Activated CD8-positive, alpha-beta memory T cell treated with anti-CD3 and anti-CD28 coated beads for 4 hours (primary cell): ENCODE measurements around the gene THSD4.
"Not testable (repeated sequence)": the region's sequence is repeated elsewhere in the genome, so short reads cannot be mapped to it uniquely, and the experiment has no call there.

ENCODE experiments used
- DNase-seq, 2 donors: peaks; one replicate each; pipeline ENCODE4 v3.0.0-alpha.2; 2020; ENCODE audit warnings: low read depth in 2 of 2

THSD4 gene

GRCh38 chr15:71256934-71257664 is 141.8 kb downstream of the THSD4 start:
- no peak for DNase-seq

- DNase-seq = no peak
Observed at GRCh38 chr15:71259866-71260265, 144.6 kb downstream of the THSD4 start.

- DNase-seq = no peak
Observed at GRCh38 chr15:71261418-71261817, 146.1 kb downstream of the THSD4 start.

GRCh38 chr15:71261909-71262308 is 146.6 kb downstream of the THSD4 start:
- no peak for DNase-seq

GRCh38 chr15:71262599-71262998 is 147.3 kb downstream of the THSD4 start:
- DNase-seq = no peak

- DNase-seq = not testable (repeated sequence)
Observed at GRCh38 chr15:71265606-71266005, 150.3 kb downstream of the THSD4 start.

- no peak for DNase-seq
Observed at GRCh38 chr15:71271327-71271726, 156.1 kb downstream of the THSD4 start.

- DNase-seq = no peak
Observed at GRCh38 chr15:71272932-71273331, 157.7 kb downstream of the THSD4 start.

- DNase-seq = no peak
Observed at GRCh38 chr15:71273731-71274447, 158.6 kb downstream of the THSD4 start.

GRCh38 chr15:71274448-71274798 is 159.2 kb downstream of the THSD4 start:
- DNase-seq = no peak

GRCh38 chr15:71275098-71275497 is 159.8 kb downstream of the THSD4 start:
- no peak for DNase-seq

GRCh38 chr15:71275566-71276335 is 160.5 kb downstream of the THSD4 start:
- DNase-seq = no peak

- DNase-seq = no peak
Observed at GRCh38 chr15:71276336-71276665, 161.0 kb downstream of the THSD4 start.

- no peak for DNase-seq
Observed at GRCh38 chr15:71278989-71279756, 163.9 kb downstream of the THSD4 start.

- no peak for DNase-seq
Observed at GRCh38 chr15:71279757-71280141, 164.5 kb downstream of the THSD4 start.

GRCh38 chr15:71280206-71280605 is 164.9 kb downstream of the THSD4 start:
- DNase-seq = no peak

- no peak for DNase-seq
Observed at GRCh38 chr15:71281256-71281655, 166.0 kb downstream of the THSD4 start.

- no peak for DNase-seq
Observed at GRCh38 chr15:71282076-71282475, 166.8 kb downstream of the THSD4 start.

GRCh38 chr15:71288348-71288955 is 173.2 kb downstream of the THSD4 start:
- DNase-seq = no peak

GRCh38 chr15:71290002-71290401 is 174.7 kb downstream of the THSD4 start:
- DNase-seq = no peak

- DNase-seq = no peak
Observed at GRCh38 chr15:71290881-71291635, 175.8 kb downstream of the THSD4 start.
